WI38 (cell line): ENCODE results near the gene PAX6.

Source experiments
- H3K4me3 ChIP-seq: 2 replicates; pipeline ENCODE4 v1.5.1; 2011; ENCODE audit warnings: low read depth, mild to moderate bottlenecking, control low read depth, low read length
- TF ChIP-seq, protein P1 (sequence below): IDR thresholded peaks from 2 replicates; pipeline ENCODE4 v1.5.1; 2012; ENCODE audit warnings: low read depth, mild to moderate bottlenecking, control low read depth, low read length

PAX6 gene

GRCh38 chr11:31844351-31844750, 33.2 kb upstream of the PAX6 start:
- TF ChIP-seq, protein P1, sequence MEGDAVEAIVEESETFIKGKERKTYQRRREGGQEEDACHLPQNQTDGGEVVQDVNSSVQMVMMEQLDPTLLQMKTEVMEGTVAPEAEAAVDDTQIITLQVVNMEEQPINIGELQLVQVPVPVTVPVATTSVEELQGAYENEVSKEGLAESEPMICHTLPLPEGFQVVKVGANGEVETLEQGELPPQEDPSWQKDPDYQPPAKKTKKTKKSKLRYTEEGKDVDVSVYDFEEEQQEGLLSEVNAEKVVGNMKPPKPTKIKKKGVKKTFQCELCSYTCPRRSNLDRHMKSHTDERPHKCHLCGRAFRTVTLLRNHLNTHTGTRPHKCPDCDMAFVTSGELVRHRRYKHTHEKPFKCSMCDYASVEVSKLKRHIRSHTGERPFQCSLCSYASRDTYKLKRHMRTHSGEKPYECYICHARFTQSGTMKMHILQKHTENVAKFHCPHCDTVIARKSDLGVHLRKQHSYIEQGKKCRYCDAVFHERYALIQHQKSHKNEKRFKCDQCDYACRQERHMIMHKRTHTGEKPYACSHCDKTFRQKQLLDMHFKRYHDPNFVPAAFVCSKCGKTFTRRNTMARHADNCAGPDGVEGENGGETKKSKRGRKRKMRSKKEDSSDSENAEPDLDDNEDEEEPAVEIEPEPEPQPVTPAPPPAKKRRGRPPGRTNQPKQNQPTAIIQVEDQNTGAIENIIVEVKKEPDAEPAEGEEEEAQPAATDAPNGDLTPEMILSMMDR, result no peak
- H3K4me3 ChIP-seq, result no peak overlapping the region

DNA sequence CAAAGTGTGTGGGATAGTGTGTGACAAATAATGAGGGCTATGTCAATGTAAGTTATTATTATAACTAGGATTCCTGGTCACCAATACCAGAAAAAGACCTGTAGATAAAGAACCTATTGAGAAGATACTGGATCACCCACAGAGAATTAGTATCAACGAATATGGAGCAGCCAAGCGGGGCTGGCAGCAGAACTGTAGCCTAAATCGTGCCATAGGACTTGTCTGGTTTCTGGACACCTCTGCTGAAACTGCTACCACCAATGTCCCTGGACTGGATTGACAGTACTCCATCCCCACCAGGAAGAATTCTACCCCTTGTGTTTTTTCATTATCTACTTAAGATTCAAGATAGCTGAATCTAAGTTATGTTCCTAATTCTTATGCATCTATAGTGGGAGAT, 30.3 kb upstream of the PAX6 start:
- TF ChIP-seq, protein P1, result no peak
- no peak overlapping the region for H3K4me3 ChIP-seq

- TF ChIP-seq, protein P1, result no peak
Observed at GRCh38 chr11:31834237-31834636, 23.1 kb upstream of the PAX6 start.

GRCh38 chr11:31830406-31830805, 19.3 kb upstream of the PAX6 start:
- H3K4me3 ChIP-seq, result no peak overlapping the region
- TF ChIP-seq, protein P1, result no peak

More at GRCh38 chr11:31834237-31834636, 23.1 kb upstream of the PAX6 start:
- no peak overlapping the region for H3K4me3 ChIP-seq

GRCh38 chr11:31828217-31828616, 17.1 kb upstream of the PAX6 start:
- H3K4me3 ChIP-seq, result no peak overlapping the region
- TF ChIP-seq, protein P1, result no peak

GRCh38 chr11:31827455-31828206, 16.5 kb upstream of the PAX6 start:
- TF ChIP-seq, protein P1, result no peak

DNA sequence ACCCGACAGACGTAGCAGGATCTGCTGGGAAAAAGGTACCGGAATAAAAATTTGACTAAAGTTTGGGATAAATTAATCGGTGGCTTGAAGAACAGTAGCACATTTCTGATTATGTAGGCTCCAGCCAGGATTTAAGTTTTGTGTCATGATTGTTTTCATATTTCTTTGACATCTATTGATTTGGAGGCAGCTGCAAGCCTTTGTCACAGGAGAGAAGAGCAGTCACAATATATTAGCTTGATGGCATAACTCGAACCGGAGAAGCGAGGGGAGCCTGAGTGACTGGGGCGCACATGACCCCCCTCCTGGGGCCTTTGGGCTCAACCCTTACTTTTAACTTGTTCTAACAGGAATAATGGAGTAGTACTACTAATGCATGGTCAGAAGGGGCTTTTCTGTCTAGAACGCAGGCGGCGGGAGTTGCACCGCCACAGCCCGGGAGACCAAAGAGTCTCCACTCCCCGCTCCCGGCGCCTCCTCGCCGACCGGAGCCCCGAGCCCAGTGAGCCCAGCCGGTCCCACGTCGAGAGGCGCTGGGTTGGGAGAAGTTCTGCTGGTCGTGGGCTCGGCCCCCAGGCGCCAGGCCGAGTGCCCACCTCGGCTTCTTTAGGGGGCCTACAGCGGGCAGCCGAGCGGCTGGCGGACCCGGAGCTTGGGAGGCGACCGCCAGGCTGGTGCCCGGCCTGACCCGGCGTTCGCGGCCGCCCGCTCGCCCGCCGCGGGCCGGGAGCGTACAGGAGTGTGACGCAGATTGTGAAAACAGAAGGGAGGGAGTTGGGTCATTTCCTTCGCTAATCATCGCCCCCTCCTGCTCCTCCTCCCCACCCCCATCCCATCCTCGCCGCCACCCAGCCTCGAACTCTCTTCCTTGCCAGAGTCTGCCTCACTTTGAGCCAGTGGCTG, 15.7 kb upstream of the PAX6 start:
- peak overlapping the region; percentile 47 for H3K4me3 ChIP-seq
- TF ChIP-seq, protein P1, result no peak

More at GRCh38 chr11:31827455-31828206, 16.5 kb upstream of the PAX6 start:
- peak overlapping the region; percentile 47 for H3K4me3 ChIP-seq
